A673 (cell line): ENCODE data around the gene SMIM8.

Source experiments
- EZH2 ChIP-seq: fragments of 200-600 bp; sonication (generic); IDR thresholded peaks from 2 replicates; pipeline ENCODE4 v1.6.1; 2017; ENCODE audit warnings: borderline replicate concordance, low read depth, mild to moderate bottlenecking, mixed read lengths, antibody characterized with exemption, low read length; ENCODE audit not compliant: poor library complexity, severe bottlenecking
- TF ChIP-seq, protein P1 (sequence below): fragments of 300-800, 200-600 bp; sonication (generic); conservative IDR thresholded peaks from 2 replicates; pipeline ENCODE4 v1.5.1; 2017; ENCODE audit warnings: low read depth, mild to moderate bottlenecking, antibody characterized with exemption, low read length, moderate library complexity, mixed read lengths

DNA sequence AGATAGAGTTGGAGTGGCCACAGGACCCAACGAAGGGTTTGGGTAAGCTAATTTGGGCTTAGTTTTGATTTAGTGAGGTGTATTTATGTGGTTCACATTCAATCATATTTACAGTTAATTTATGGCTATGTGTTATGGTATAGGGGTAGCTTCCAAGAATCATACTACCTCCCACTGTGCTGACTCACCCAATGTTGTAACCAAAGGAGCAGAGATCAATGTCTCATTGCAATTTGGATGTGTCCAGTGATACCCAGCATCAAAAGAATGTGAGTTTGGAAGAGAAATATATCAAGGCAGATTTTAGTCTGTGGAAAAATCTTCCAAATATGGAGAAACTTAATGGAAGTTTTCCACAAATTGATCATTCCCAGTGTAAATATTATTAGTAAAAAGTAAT, 25.3 kb upstream of the SMIM8 start:
- TF ChIP-seq, protein P1, sequence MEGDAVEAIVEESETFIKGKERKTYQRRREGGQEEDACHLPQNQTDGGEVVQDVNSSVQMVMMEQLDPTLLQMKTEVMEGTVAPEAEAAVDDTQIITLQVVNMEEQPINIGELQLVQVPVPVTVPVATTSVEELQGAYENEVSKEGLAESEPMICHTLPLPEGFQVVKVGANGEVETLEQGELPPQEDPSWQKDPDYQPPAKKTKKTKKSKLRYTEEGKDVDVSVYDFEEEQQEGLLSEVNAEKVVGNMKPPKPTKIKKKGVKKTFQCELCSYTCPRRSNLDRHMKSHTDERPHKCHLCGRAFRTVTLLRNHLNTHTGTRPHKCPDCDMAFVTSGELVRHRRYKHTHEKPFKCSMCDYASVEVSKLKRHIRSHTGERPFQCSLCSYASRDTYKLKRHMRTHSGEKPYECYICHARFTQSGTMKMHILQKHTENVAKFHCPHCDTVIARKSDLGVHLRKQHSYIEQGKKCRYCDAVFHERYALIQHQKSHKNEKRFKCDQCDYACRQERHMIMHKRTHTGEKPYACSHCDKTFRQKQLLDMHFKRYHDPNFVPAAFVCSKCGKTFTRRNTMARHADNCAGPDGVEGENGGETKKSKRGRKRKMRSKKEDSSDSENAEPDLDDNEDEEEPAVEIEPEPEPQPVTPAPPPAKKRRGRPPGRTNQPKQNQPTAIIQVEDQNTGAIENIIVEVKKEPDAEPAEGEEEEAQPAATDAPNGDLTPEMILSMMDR: no peak
- no peak for TF ChIP-seq EZH2
